ENCODE results near the gene NEB.

Gene NEB

GRCh38 chr2:151549191-151549590, 185.1 kb downstream of the NEB start:
- DNase-seq: no peak

- DNase-seq: no peak
Observed at GRCh38 chr2:151544449-151544848, 189.8 kb downstream of the NEB start.

GRCh38 chr2:151543876-151544275, 190.4 kb downstream of the NEB start:
- DNase-seq: no peak

GRCh38 chr2:151534001-151534400, 200.3 kb downstream of the NEB start:
- DNase-seq: no peak

- no peak for DNase-seq
Observed at GRCh38 chr2:151533127-151533526, 201.1 kb downstream of the NEB start.

- DNase-seq: no peak
Observed at GRCh38 chr2:151526572-151527090, 207.6 kb downstream of the NEB start.

GRCh38 chr2:151525821-151526373, 208.4 kb downstream of the NEB start:
- no peak for DNase-seq

GRCh38 chr2:151523850-151524249, 210.4 kb downstream of the NEB start:
- no peak for DNase-seq

- DNase-seq: no peak
Observed at GRCh38 chr2:151522556-151522955, 211.7 kb downstream of the NEB start.

- no peak for DNase-seq
Observed at GRCh38 chr2:151520976-151521375, 213.3 kb downstream of the NEB start.

GRCh38 chr2:151518802-151519201, 215.5 kb downstream of the NEB start:
- no peak for DNase-seq

GRCh38 chr2:151508519-151508918, 225.8 kb downstream of the NEB start:
- no peak for DNase-seq

GRCh38 chr2:151506170-151506569, 228.1 kb downstream of the NEB start:
- no peak for DNase-seq

GRCh38 chr2:151498178-151498577, 236.1 kb downstream of the NEB start:
- DNase-seq: no peak

GRCh38 chr2:151491496-151491895, 242.8 kb downstream of the NEB start:
- no peak for DNase-seq

- no peak for DNase-seq
Observed at GRCh38 chr2:151490276-151490675, 244.0 kb downstream of the NEB start.

GRCh38 chr2:151486053-151486452, 248.2 kb downstream of the NEB start:
- no peak for DNase-seq

- no peak for DNase-seq
Observed at GRCh38 chr2:151484100-151484499, 250.2 kb downstream of the NEB start.

GRCh38 chr2:151483546-151483945, 250.7 kb downstream of the NEB start:
- no peak for DNase-seq

- DNase-seq: no peak
Observed at GRCh38 chr2:151482171-151482725, 252.0 kb downstream of the NEB start.

- DNase-seq: no peak
Observed at GRCh38 chr2:151481744-151482143, 252.5 kb downstream of the NEB start.

GRCh38 chr2:151478011-151478410, 256.3 kb downstream of the NEB start:
- DNase-seq: no peak

GRCh38 chr2:151476287-151476686, 258.0 kb downstream of the NEB start:
- no peak for DNase-seq

GRCh38 chr2:151475071-151475470, 259.2 kb downstream of the NEB start:
- no peak for DNase-seq

- no peak for DNase-seq
Observed at GRCh38 chr2:151472966-151473365, 261.3 kb downstream of the NEB start.

All from activated T-cell treated with anti-CD3 and anti-CD28 coated beads, Interleukin-2, amount 50 U/mL, for 1 hour (primary cell).